Measurements from ENCODE around the gene RIMS4. TPM values are rescaled to one million over a fixed set of nuclear protein-coding genes. Genes with fewer than 3 reads are reported as not detected.

Gene RIMS4
- total RNA-seq, 4 donors from 2014 or later = 0.62 to 1.2 (median 0.64) TPM; not detected in 1

- no peak for DNase-seq (ENCODE audit: low spot score in 2 of 2)
- no peaks in the 10 kb centered on the region for H3K36me3 ChIP-seq
- no peaks in the 10 kb centered on the region for H3K9me3 ChIP-seq
- no peak overlapping the region for H3K27ac ChIP-seq
- H3K27me3 ChIP-seq = peaks cover 5% of the 10 kb centered on the region
- no peaks in the 10 kb centered on the region for H3K4me1 ChIP-seq
- TF ChIP-seq POLR2AphosphoS5 (IDR thresholded peaks at IDR 0.05) (no peak), EP300 (IDR thresholded peaks at IDR 0.05) (no peak), CTCF (IDR thresholded peaks at IDR 0.05) (no peak), POLR2A (IDR thresholded peaks at IDR 0.05) (no peak)
- H3K4me3 ChIP-seq = no peak overlapping the region
These were observed 14.0 kb downstream of the RIMS4 start for GRCh38 chr20:44796311-44796710.

GRCh38 chr20:44795836-44796235, 14.5 kb downstream of the RIMS4 start:
- WGBS = 40% methylated on average over 4 of the region's 4 CpGs
- H3K9me3 ChIP-seq = no peaks in the 10 kb centered on the region
- TF ChIP-seq CTCF (IDR thresholded peaks at IDR 0.05) (no peak), POLR2A (IDR thresholded peaks at IDR 0.05) (no peak), POLR2AphosphoS5 (IDR thresholded peaks at IDR 0.05) (no peak), EP300 (IDR thresholded peaks at IDR 0.05) (no peak)
- no peaks in the 10 kb centered on the region for H3K4me1 ChIP-seq
- no peak for DNase-seq (ENCODE audit: low spot score in 2 of 2)
- H3K4me3 ChIP-seq = no peak overlapping the region
- H3K36me3 ChIP-seq = no peaks in the 10 kb centered on the region
- no peak overlapping the region for H3K27ac ChIP-seq
- H3K27me3 ChIP-seq = peaks cover 5% of the 10 kb centered on the region

GRCh38 chr20:44792796-44793195, 17.6 kb downstream of the RIMS4 start:
- no peaks in the 10 kb centered on the region for H3K9me3 ChIP-seq
- H3K4me3 ChIP-seq = no peak overlapping the region
- no peaks in the 10 kb centered on the region for H3K4me1 ChIP-seq
- no peaks in the 10 kb centered on the region for H3K36me3 ChIP-seq
- 80% methylated on average over 7 of the region's 7 CpGs for WGBS
- H3K27ac ChIP-seq = no peak overlapping the region
- no peak for DNase-seq (ENCODE audit: low spot score in 2 of 2)
- H3K27me3 ChIP-seq = peaks cover 16% of the 10 kb centered on the region
- TF ChIP-seq CTCF (IDR thresholded peaks at IDR 0.05) = no peak
- TF ChIP-seq POLR2A (IDR thresholded peaks at IDR 0.05) = no peak
- TF ChIP-seq EP300 (IDR thresholded peaks at IDR 0.05) = no peak
- TF ChIP-seq POLR2AphosphoS5 (IDR thresholded peaks at IDR 0.05) = no peak

DNA sequence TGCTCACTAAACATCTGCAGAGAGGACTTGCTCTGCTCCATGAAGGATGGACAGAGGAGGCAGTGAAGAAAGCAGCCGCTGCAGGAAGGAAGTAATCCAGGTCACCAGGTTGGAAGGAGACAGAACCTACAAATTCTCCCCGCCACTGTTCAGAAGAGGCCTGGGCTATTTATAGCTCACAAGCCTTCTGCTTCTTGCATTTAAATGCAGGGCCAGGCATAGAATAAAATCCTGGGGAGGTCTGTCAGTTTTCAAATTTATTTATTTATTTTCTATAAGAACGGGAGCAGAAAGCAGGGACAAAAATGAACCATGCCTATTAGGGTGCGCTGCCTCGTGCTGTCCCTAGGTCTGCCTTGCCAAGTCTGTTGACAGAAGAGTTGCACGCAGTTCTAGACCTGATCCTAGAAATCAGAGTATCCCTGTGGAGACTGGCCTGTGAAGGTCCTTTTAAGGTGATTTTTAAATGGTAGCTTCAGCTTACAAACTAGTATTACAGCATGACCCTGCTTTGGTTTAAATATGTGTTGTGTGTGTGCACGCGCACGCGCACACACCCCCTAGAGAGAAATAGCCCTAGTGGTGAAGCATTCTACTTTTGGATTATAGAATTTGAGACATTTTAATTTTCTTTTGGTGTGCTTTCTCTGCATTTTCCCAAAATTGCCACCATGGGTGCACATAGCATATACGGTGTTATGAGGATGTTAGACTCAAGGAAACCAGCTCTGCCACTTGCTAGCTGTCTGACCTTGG, 19.5 kb downstream of the RIMS4 start:
- H3K27ac ChIP-seq = no peak overlapping the region
- H3K27me3 ChIP-seq = peaks cover 19% of the 10 kb centered on the region
- no peak for TF ChIP-seq POLR2AphosphoS5 (IDR thresholded peaks at IDR 0.05)
- no peak for TF ChIP-seq EP300 (IDR thresholded peaks at IDR 0.05)
- no peak for TF ChIP-seq CTCF (IDR thresholded peaks at IDR 0.05)
- no peak for TF ChIP-seq POLR2A (IDR thresholded peaks at IDR 0.05)
- no peaks in the 10 kb centered on the region for H3K9me3 ChIP-seq
- DNase-seq (ENCODE audit: low spot score in 2 of 2) = no peak
- H3K36me3 ChIP-seq = no peaks in the 10 kb centered on the region
- no peak overlapping the region for H3K4me3 ChIP-seq
- no peaks in the 10 kb centered on the region for H3K4me1 ChIP-seq
- 80% methylated on average over 11 of the region's 11 CpGs for WGBS

- no peaks in the 10 kb centered on the region for H3K9me3 ChIP-seq
- no peak overlapping the region for H3K27ac ChIP-seq
- peaks cover 15% of the 10 kb centered on the region for H3K27me3 ChIP-seq
- no peaks in the 10 kb centered on the region for H3K36me3 ChIP-seq
- WGBS = 74% methylated on average over 10 of the region's 10 CpGs
- TF ChIP-seq POLR2AphosphoS5 (IDR thresholded peaks at IDR 0.05) = no peak
- H3K4me1 ChIP-seq = no peaks in the 10 kb centered on the region
- H3K4me3 ChIP-seq = no peak overlapping the region
- DNase-seq (ENCODE audit: low spot score in 2 of 2) = no peak
These were observed 21.5 kb downstream of the RIMS4 start for GRCh38 chr20:44788706-44789456.
